Glomerular visceral epithelial cell (primary cell): ENCODE results near the gene RASSF5.
A peak's percentile ranks its signal among the peaks of the same experiment; 100 is the strongest.

Experiments used
- DNase-seq: peaks from one replicate; pipeline ENCODE4 v3.0.0-alpha.2; 2016; ENCODE audit errors: extremely low spot score

Gene RASSF5

DNA sequence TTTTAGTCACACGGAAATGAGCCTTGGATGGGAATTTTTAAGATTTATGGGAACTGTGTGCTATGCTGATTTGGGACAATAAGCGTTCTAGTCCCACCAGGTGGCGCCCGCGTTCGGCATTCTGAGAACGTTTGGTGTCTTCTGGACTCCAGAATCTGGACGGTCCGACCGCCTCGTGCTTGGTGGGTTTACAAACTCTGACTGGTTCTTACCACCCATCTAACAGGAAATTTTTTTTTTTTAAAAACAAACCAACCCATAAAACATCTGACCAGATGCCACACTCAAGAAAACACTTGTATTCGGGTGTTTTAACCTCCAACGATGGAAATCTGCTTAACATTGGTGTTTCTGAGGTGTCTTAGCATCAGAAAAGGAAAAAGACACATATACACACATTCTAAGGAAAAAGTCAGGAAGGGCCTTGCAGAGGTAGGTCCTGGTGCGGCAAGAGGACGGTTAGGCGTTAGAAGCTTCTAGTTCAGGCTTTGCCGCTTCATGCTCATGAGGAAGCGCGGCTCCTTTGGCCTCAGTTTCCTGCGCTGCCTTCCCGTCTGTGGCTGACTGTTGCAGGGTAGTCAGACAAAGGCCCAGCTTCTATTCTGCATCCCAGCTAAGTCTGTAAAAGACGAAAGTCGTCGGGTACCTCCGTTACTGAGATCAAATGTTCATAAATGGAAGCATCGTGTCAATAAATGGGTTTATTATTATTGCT, 127.2 kb downstream of the RASSF5 start:
- peak; percentile 88 for DNase-seq

DNA sequence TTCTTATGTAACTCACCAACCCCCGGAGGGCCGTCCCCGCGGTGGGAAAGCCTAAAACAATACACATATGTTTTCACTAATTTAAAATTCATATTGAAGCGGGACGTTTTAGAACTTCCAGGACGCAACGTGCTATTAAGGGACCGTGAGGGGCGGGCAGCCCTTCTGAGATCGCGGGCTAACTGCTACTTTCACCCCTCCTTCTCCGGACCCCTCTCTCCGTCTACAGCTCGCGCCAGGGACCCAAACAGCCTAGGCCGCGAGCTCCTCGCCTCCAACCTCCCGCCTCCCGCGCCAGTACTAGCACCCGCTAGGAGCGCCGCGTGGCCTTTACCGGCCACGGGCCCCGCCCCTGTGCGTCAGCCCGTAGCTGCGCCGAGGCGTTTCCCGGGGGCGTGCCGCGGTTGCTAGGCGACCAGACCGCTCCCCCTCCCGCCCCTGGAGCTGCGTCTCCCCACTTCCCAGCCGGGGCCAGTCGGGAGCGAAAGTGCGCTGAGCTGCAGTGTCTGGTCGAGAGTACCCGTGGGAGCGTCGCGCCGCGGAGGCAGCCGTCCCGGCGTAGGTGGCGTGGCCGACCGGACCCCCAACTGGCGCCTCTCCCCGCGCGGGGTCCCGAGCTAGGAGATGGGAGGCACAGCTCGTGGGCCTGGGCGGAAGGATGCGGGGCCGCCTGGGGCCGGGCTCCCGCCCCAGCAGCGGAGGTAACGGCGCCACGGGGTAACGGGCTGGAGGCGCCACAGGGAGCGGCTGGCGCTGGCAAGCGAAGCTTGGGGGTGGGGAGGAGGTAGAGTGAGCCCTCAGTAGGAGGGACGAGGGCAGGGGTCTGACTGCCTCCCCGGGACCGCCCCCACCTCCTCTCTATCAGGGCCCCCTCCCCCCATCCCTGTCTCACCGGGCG, 128.0 kb downstream of the RASSF5 start, which contains the start of gene DYRK3:
TSS of gene DYRK3 (plus strand) at position 457 of the 898 bp plus-strand sequence. CDS start at position 625, 168 bp downstream.
- DNase-seq, result peak; percentile 95

DNA sequence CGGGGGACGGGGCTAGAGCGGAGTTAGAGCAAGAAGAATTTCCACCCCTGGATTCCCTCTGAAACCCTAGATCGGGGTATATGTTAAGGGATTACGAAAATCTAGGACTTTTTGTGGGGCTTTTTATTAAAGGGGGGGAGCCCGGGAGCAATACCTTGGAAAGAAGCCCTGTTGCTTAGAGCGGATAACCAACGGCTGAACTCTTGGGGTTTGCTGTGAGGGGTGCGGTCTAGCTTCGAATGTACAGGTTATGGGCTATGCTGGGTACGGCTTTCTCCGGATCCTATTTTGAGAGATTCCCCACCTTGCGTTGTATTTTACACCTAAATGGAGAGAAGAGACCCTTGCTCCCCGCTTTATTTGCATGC, 128.6 kb downstream of the RASSF5 start:
- DNase-seq, result no peak

DNA sequence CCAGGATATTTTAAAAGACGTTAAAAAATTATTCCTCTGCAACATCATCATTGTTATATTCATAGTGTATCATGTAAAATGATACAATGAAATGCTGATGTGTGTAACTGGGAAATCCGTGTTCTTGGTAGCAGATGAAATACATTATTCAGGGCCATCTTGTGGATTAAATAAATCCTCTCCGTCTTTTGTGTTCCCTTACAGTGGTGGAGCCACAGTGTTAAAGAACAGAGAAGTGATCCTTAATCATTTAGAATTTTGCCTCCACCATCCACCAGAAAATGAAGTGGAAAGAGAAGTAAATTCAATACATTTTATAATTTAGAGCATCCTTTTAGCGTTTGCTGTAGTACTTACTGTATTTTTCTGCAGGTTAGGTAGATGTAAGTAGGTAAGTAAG, 129.3 kb downstream of the RASSF5 start:
- no peak for DNase-seq

DNA sequence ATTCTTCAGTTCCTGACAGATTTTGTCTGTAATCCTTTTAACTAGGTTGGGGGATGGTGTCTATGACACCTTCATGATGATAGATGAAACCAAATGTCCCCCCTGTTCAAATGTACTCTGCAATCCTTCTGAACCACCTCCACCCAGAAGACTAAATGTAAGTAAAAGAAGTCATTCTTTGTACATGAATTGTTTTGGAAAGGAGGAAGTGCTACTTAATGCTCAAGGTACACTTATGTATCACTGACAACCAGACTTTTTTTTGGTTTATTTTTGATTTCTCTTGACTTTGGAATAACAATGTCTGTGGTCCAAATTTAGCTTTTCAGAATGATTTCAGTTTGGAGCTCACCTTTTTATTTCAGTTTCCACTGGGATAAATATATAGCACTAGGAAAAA, 130.3 kb downstream of the RASSF5 start:
- DNase-seq, result no peak
